NCI-H524 (cell line): ENCODE data around the gene TSPAN18.

Experiments
- DNase-seq, 2 experiments: peaks; one replicate each; lab custom pipeline; 2025; lab: John Stamatoyannopoulos, UW

Gene TSPAN18

GRCh38 chr11:44777209-44778194, 50.7 kb downstream of the TSPAN18 start:
- DNase-seq = peak; percentile 78 to 94

GRCh38 chr11:44778195-44779100, 51.7 kb downstream of the TSPAN18 start:
- no peak for DNase-seq

- DNase-seq = no peak
These were observed 53.2 kb downstream of the TSPAN18 start for GRCh38 chr11:44779736-44780520.

- DNase-seq = no peak
These were observed 54.3 kb downstream of the TSPAN18 start for GRCh38 chr11:44780940-44781631.

GRCh38 chr11:44781655-44782054, 54.9 kb downstream of the TSPAN18 start:
- no peak for DNase-seq

GRCh38 chr11:44782478-44782877, 55.7 kb downstream of the TSPAN18 start:
- DNase-seq = no peak

- DNase-seq = no peak
These were observed 57.6 kb downstream of the TSPAN18 start for GRCh38 chr11:44784436-44784760.

GRCh38 chr11:44784851-44785250, 58.1 kb downstream of the TSPAN18 start:
- DNase-seq = no peak

GRCh38 chr11:44785856-44786607, 59.3 kb downstream of the TSPAN18 start:
- peak; percentile 29 to 50 for DNase-seq

GRCh38 chr11:44787070-44787469, 60.3 kb downstream of the TSPAN18 start:
- no peak for DNase-seq

- DNase-seq = no peak
These were observed 61.2 kb downstream of the TSPAN18 start for GRCh38 chr11:44787981-44788380.

- no peak for DNase-seq
These were observed 61.9 kb downstream of the TSPAN18 start for GRCh38 chr11:44788536-44789261.

- no peak for DNase-seq
These were observed 62.7 kb downstream of the TSPAN18 start for GRCh38 chr11:44789496-44789895.

GRCh38 chr11:44790211-44790610, 63.4 kb downstream of the TSPAN18 start:
- no peak for DNase-seq

- DNase-seq = peak; percentile 75 to 94
These were observed 64.7 kb downstream of the TSPAN18 start for GRCh38 chr11:44791316-44791925.

- DNase-seq = no peak
These were observed 65.4 kb downstream of the TSPAN18 start for GRCh38 chr11:44792171-44792570.

- DNase-seq = peak; percentile 71 to 91
These were observed 66.8 kb downstream of the TSPAN18 start for GRCh38 chr11:44793350-44794090.

GRCh38 chr11:44795803-44796535, 69.2 kb downstream of the TSPAN18 start:
- DNase-seq = no peak
